GM13976 (cell line): Measurements from ENCODE around the gene MERTK.

Experiments used
- DNase-seq: peaks from one replicate; pipeline ENCODE4 v3.0.0; 2012; ENCODE audit warnings: low spot score
- CTCF ChIP-seq: IDR thresholded peaks from 2 replicates; pipeline ENCODE4 v1.5.1; 2012; ENCODE audit warnings: borderline replicate concordance, mild to moderate bottlenecking; ENCODE audit not compliant: insufficient read depth; ENCODE audit errors: extremely low read depth, missing control alignments, control extremely low read depth
- in situ Hi-C: fragments of 300-500 bp; cut with MboI; formaldehyde crosslinking; loops from one replicate; pipeline ENCODE4 v1.12.0; 2022; ENCODE audit warnings: low sequenced_read_pairs, mixed read lengths, inconsistent platforms; ENCODE audit not compliant: unreplicated experiment

The MERTK gene

GRCh38 chr2:111938392-111938791, 40.0 kb downstream of the MERTK start:
- no peak for TF ChIP-seq CTCF
- in situ Hi-C loops, result no loop called here
- DNase-seq, result no peak

GRCh38 chr2:111940333-111941196, 42.2 kb downstream of the MERTK start:
- no peak for DNase-seq
- no peak for TF ChIP-seq CTCF
- in situ Hi-C loops, result no loop called here

- no peak for TF ChIP-seq CTCF
- in situ Hi-C loops, result no loop called here
- DNase-seq, result no peak
These were observed 43.1 kb downstream of the MERTK start for GRCh38 chr2:111941531-111941930.

- in situ Hi-C loops, result no loop called here
- no peak for DNase-seq
- no peak for TF ChIP-seq CTCF
These were observed 46.3 kb downstream of the MERTK start for GRCh38 chr2:111944531-111945210.

GRCh38 chr2:111945444-111946293, 47.3 kb downstream of the MERTK start:
- DNase-seq, result no peak
- no peak for TF ChIP-seq CTCF
- in situ Hi-C loops, result no loop called here
